Liver (tissue), 9 donors: ENCODE measurements around the gene KCNN1. TPM values are rescaled to one million over a fixed set of nuclear protein-coding genes. Genes with fewer than 3 reads are reported as not detected.
A peak's percentile ranks its signal among the peaks of the same experiment; 100 is the strongest.

Source experiments
- DNase-seq: peaks from one replicate; pipeline ENCODE4 v3.0.0-alpha.2; 2017; ENCODE audit warnings: low spot score
- H3K27ac ChIP-seq, 2 donors: one replicate each; pipeline ENCODE4 v1.7.0; 2013; ENCODE audit warnings: inconsistent platforms in 2 of 2, low read length in 2 of 2, control low read depth in 1 of 2, low read depth in 1 of 2, mild to moderate bottlenecking in 1 of 2
- H3K27me3 ChIP-seq, 4 donors: one replicate each; pipeline versions ENCODE4 v1.6.1 to v1.7.0; 2013; ENCODE audit warnings: low read length in 3 of 4, inconsistent platforms in 1 of 4, mild to moderate bottlenecking in 1 of 4, moderate library complexity in 1 of 4; ENCODE audit not compliant: control insufficient read depth in 4 of 4, insufficient read depth in 4 of 4
- H3K36me3 ChIP-seq, 4 donors: one replicate each; pipeline versions ENCODE4 v1.6.1 to v1.7.0; 2013; ENCODE audit warnings: low read length in 3 of 4, mild to moderate bottlenecking in 3 of 4, low read depth in 1 of 4, moderate library complexity in 1 of 4; ENCODE audit not compliant: control insufficient read depth in 4 of 4, insufficient read depth in 3 of 4
- H3K4me1 ChIP-seq, 4 donors: one replicate each; pipeline versions ENCODE4 v1.6.1 to v1.7.0; 2013; ENCODE audit warnings: low read length in 3 of 4, mild to moderate bottlenecking in 3 of 4, moderate library complexity in 1 of 4; ENCODE audit not compliant: control insufficient read depth in 4 of 4, insufficient read depth in 4 of 4
- H3K4me3 ChIP-seq, 3 donors: one replicate each; pipeline versions ENCODE4 v1.6.1 to v1.7.0; 2013; ENCODE audit warnings: low read length in 3 of 3, control low read depth in 1 of 3, low read depth in 1 of 3, mild to moderate bottlenecking in 1 of 3
- H3K9ac ChIP-seq, 2 donors: one replicate each; pipeline ENCODE4 v1.7.0; 2013; ENCODE audit warnings: low read length in 2 of 2, mild to moderate bottlenecking in 2 of 2, moderate library complexity in 2 of 2, control low read depth in 1 of 2, low read depth in 1 of 2
- H3K9me3 ChIP-seq, 4 donors: one replicate each; pipeline versions ENCODE4 v1.6.1 to v1.7.0; 2013; ENCODE audit warnings: low read length in 3 of 4; ENCODE audit not compliant: control insufficient read depth in 4 of 4
- EGR1 ChIP-seq, 2 donors: IDR thresholded peaks; 2 replicates each; pipeline ENCODE4 v1.6.1; 2016 to 2018; ENCODE audit warnings: antibody characterized with exemption in 2 of 2, low read depth in 2 of 2
- FOXA1 ChIP-seq: IDR thresholded peaks from 2 replicates; pipeline ENCODE4 v1.6.1; 2016; ENCODE audit warnings: antibody characterized with exemption
- FOXA2 ChIP-seq: IDR thresholded peaks from 2 replicates; pipeline ENCODE4 v1.6.1; 2016; ENCODE audit warnings: antibody characterized with exemption
- GABPA ChIP-seq, 2 donors: IDR thresholded peaks in 1 of 2; conservative IDR thresholded peaks in 1 of 2; 2 replicates each; pipeline ENCODE4 v1.6.1; 2016; ENCODE audit warnings: antibody characterized with exemption in 2 of 2, mild to moderate bottlenecking in 1 of 2, moderate library complexity in 1 of 2
- HNF4A ChIP-seq, 2 donors: conservative IDR thresholded peaks; 2 replicates each; pipeline ENCODE4 v1.6.1; 2016; ENCODE audit warnings: antibody characterized with exemption in 2 of 2, mild to moderate bottlenecking in 2 of 2
- HNF4G ChIP-seq: IDR thresholded peaks from 2 replicates; pipeline ENCODE4 v1.6.1; 2016; ENCODE audit warnings: antibody characterized with exemption
- JUND ChIP-seq, 2 donors: IDR thresholded peaks; 2 replicates each; pipeline ENCODE4 v1.6.1; 2016; ENCODE audit warnings: antibody characterized with exemption in 2 of 2
- NR2F2 ChIP-seq: IDR thresholded peaks from 2 replicates; pipeline ENCODE4 v1.6.1; 2016; ENCODE audit warnings: antibody characterized with exemption
- RAD21 ChIP-seq, 2 donors: IDR thresholded peaks; 2 replicates each; pipeline ENCODE4 v1.6.1; 2016; ENCODE audit warnings: antibody characterized with exemption in 2 of 2, mild to moderate bottlenecking in 2 of 2
- REST ChIP-seq: IDR thresholded peaks from 2 replicates; pipeline ENCODE4 v1.6.1; 2016; ENCODE audit warnings: antibody characterized with exemption, mild to moderate bottlenecking
- RXRA ChIP-seq, 2 donors: IDR thresholded peaks; 2 replicates each; pipeline ENCODE4 v1.6.1; 2017 to 2018; ENCODE audit warnings: antibody characterized with exemption in 2 of 2, mild to moderate bottlenecking in 1 of 2
- SP1 ChIP-seq: IDR thresholded peaks from 2 replicates; pipeline ENCODE4 v1.6.1; 2018; ENCODE audit warnings: antibody characterized with exemption, mild to moderate bottlenecking
- TAF1 ChIP-seq: conservative IDR thresholded peaks from 2 replicates; pipeline ENCODE4 v1.6.1; 2016; ENCODE audit warnings: antibody characterized with exemption, mild to moderate bottlenecking
- YY1 ChIP-seq: IDR thresholded peaks from 2 replicates; pipeline ENCODE4 v1.6.1; 2016; ENCODE audit warnings: antibody characterized with exemption, mild to moderate bottlenecking
- ZBTB33 ChIP-seq: IDR thresholded peaks from 2 replicates; pipeline ENCODE4 v1.6.1; 2016; ENCODE audit warnings: antibody characterized with exemption
- WGBS: extraction: QIAGEN DNeasy Blood & Tissue Kit; methylation state at CpG from one replicate; pipeline ENCODE4 v1.1.7; 2013; 5-methylcytosine and 5-hydroxymethylcytosine counted together
- polyA plus RNA-seq, 2 donors: library from polyadenylated mRNA; stranded (reverse) in 1 of 2; unstranded in 1 of 2; fragments of 200-250 nt in 1 of 2; fragments of >200 nt in 1 of 2; fragmentation: Nextera tagmentation in 1 of 2; extraction: Ambion mirVana in 1 of 2; gene quantifications; one replicate each; pipeline versions ENCODE4 v1.2.1 to v1.2.3, GENCODE V29; 2013 to 2015
- total RNA-seq, 2 donors: library from RNA; depleted of rRNA; stranded (reverse); fragments of >200 nt; gene quantifications; one replicate each; pipeline ENCODE4 v1.2.3, GENCODE V29; 2014
- TF ChIP-seq, protein P1 (sequence below): fragments of 150-350 bp; IDR thresholded peaks from 2 replicates; pipeline ENCODE4 v1.5.1; 2017; ENCODE audit warnings: improper control_type of control experiment, low read depth, low read length; ENCODE audit not compliant: missing input control
- TF ChIP-seq, protein P2 (sequence below): IDR thresholded peaks from 2 replicates; pipeline ENCODE4 v1.6.1; 2016; ENCODE audit warnings: antibody characterized with exemption
- TF ChIP-seq, protein P3 (sequence below): IDR thresholded peaks from 2 replicates; pipeline ENCODE4 v1.6.1; 2016; ENCODE audit warnings: antibody characterized with exemption
- donor health status: healthy.
- donor health status: healthy.
- donor health status: healthy.
- donor health status: healthy.
- donor health status: healthy.

KCNN1 gene
- total and polyA plus RNA-seq, 4 donors, result 0.05 to 0.08 (median 0.05) TPM; not detected in 1

- peak; percentile 92 for DNase-seq
- Histone ChIP-seq H3K4me3 (peak overlapping the region; percentile 38 to 58 (median 47)), H3K4me1 (peaks cover 4 to 27% (median 18%) of the 10 kb centered on the region in 4 donors), H3K9me3 (no peaks in the 10 kb centered on the region), H3K27ac (peak overlapping the region; percentile 94 to 95), H3K27me3 (no peaks in the 10 kb centered on the region), H3K9ac (peak overlapping the region; percentile 59 to 97), H3K36me3 (peaks cover 2 to 10% (median 3%) of the 10 kb centered on the region in 4 donors)
- 2% methylated on average over 46 of the region's 46 CpGs for WGBS
- TF ChIP-seq RXRA (IDR thresholded peaks at IDR 0.05), result peak; percentile 33 to 39
- no peak for TF ChIP-seq REST
- peak in 1 of 2 donors; percentile 60 for TF ChIP-seq EGR1 (IDR thresholded peaks at IDR 0.05; ENCODE audit: low read depth in 2 of 2)
- TF ChIP-seq, protein P1, sequence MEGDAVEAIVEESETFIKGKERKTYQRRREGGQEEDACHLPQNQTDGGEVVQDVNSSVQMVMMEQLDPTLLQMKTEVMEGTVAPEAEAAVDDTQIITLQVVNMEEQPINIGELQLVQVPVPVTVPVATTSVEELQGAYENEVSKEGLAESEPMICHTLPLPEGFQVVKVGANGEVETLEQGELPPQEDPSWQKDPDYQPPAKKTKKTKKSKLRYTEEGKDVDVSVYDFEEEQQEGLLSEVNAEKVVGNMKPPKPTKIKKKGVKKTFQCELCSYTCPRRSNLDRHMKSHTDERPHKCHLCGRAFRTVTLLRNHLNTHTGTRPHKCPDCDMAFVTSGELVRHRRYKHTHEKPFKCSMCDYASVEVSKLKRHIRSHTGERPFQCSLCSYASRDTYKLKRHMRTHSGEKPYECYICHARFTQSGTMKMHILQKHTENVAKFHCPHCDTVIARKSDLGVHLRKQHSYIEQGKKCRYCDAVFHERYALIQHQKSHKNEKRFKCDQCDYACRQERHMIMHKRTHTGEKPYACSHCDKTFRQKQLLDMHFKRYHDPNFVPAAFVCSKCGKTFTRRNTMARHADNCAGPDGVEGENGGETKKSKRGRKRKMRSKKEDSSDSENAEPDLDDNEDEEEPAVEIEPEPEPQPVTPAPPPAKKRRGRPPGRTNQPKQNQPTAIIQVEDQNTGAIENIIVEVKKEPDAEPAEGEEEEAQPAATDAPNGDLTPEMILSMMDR, result peak; percentile 97
- no peak for TF ChIP-seq SP1
- no peak for TF ChIP-seq HNF4A (conservative IDR thresholded peaks at IDR 0.05)
- TF ChIP-seq, protein P2, sequence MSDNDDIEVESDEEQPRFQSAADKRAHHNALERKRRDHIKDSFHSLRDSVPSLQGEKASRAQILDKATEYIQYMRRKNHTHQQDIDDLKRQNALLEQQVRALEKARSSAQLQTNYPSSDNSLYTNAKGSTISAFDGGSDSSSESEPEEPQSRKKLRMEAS, result peak; percentile 59
- no peak for TF ChIP-seq GABPA (IDR thresholded peaks at IDR 0.05 in 1 of 2, conservative IDR thresholded peaks at IDR 0.05 in 1 of 2)
- TF ChIP-seq ZBTB33, result no peak
- TF ChIP-seq JUND (IDR thresholded peaks at IDR 0.05), result no peak
- peak; percentile 4 for TF ChIP-seq YY1
- TF ChIP-seq, protein P3, sequence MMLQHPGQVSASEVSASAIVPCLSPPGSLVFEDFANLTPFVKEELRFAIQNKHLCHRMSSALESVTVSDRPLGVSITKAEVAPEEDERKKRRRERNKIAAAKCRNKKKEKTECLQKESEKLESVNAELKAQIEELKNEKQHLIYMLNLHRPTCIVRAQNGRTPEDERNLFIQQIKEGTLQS, result no peak
- peak; percentile 23 for TF ChIP-seq FOXA2
- TF ChIP-seq RAD21 (IDR thresholded peaks at IDR 0.05), result peak; percentile 100
- TF ChIP-seq TAF1, result no peak
- no peak for TF ChIP-seq FOXA1
- TF ChIP-seq NR2F2, result peak; percentile 24
- no peak for TF ChIP-seq HNF4G
These were observed 40.4 kb downstream of the KCNN1 start for GRCh38 chr19:18007044-18007916.
